RWPE2 (cell line): Measurements from ENCODE around the gene ABCA10.
"Not testable (repeated sequence)": the region's sequence is repeated elsewhere in the genome, so short reads cannot be mapped to it uniquely, and the experiment has no call there.

ENCODE experiments used
- ATAC-seq: fragments of 200-7000 bp; cut with Tn5 transposase; 3 replicates; pipeline ENCODE4 v1.9.1; 2021; ENCODE audit warnings: low read depth
- DNase-seq: peaks from one replicate; pipeline ENCODE4 v3.0.0-alpha.2; 2020; ENCODE audit warnings: low spot score
- H3K27ac ChIP-seq: fragments of 450-650 bp; 2 replicates; pipeline ENCODE4 v1.5.1; 2017; ENCODE audit warnings: mild to moderate bottlenecking; ENCODE audit not compliant: poor library complexity, severe bottlenecking
- H3K27me3 ChIP-seq: fragments of 250-450 bp; sonication (Bioruptor Pico); 2 replicates; pipeline ENCODE4 v1.5.1; 2021; ENCODE audit warnings: mild to moderate bottlenecking, moderate library complexity; ENCODE audit not compliant: insufficient read depth, poor library complexity, severe bottlenecking
- H3K36me3 ChIP-seq: fragments of 250-450 bp; sonication (Bioruptor Pico); 2 replicates; pipeline ENCODE4 v1.5.1; 2020; ENCODE audit warnings: low read depth, mild to moderate bottlenecking, moderate library complexity
- H3K4me1 ChIP-seq: fragments of 250-450 bp; sonication (Bioruptor Pico); 2 replicates; pipeline ENCODE4 v1.5.1; 2021; ENCODE audit warnings: mild to moderate bottlenecking, moderate library complexity; ENCODE audit not compliant: insufficient read depth, poor library complexity, severe bottlenecking
- H3K4me3 ChIP-seq: fragments of 250-450 bp; sonication (Bioruptor Pico); 2 replicates; pipeline ENCODE4 v1.5.1; 2021; ENCODE audit warnings: mild to moderate bottlenecking, moderate library complexity; ENCODE audit not compliant: severe bottlenecking
- H3K9me3 ChIP-seq: fragments of 250-450 bp; sonication (Bioruptor Pico); 2 replicates; pipeline ENCODE4 v1.5.1; 2021; ENCODE audit warnings: mild to moderate bottlenecking, moderate library complexity; ENCODE audit not compliant: severe bottlenecking
- TF ChIP-seq, protein P1 (sequence below): fragments of 450-650 bp; IDR thresholded peaks from one replicate; pipeline ENCODE4 v1.5.1; 2017; ENCODE audit warnings: mild to moderate bottlenecking, moderate library complexity; ENCODE audit not compliant: poor library complexity, severe bottlenecking

The ABCA10 gene, protein sequence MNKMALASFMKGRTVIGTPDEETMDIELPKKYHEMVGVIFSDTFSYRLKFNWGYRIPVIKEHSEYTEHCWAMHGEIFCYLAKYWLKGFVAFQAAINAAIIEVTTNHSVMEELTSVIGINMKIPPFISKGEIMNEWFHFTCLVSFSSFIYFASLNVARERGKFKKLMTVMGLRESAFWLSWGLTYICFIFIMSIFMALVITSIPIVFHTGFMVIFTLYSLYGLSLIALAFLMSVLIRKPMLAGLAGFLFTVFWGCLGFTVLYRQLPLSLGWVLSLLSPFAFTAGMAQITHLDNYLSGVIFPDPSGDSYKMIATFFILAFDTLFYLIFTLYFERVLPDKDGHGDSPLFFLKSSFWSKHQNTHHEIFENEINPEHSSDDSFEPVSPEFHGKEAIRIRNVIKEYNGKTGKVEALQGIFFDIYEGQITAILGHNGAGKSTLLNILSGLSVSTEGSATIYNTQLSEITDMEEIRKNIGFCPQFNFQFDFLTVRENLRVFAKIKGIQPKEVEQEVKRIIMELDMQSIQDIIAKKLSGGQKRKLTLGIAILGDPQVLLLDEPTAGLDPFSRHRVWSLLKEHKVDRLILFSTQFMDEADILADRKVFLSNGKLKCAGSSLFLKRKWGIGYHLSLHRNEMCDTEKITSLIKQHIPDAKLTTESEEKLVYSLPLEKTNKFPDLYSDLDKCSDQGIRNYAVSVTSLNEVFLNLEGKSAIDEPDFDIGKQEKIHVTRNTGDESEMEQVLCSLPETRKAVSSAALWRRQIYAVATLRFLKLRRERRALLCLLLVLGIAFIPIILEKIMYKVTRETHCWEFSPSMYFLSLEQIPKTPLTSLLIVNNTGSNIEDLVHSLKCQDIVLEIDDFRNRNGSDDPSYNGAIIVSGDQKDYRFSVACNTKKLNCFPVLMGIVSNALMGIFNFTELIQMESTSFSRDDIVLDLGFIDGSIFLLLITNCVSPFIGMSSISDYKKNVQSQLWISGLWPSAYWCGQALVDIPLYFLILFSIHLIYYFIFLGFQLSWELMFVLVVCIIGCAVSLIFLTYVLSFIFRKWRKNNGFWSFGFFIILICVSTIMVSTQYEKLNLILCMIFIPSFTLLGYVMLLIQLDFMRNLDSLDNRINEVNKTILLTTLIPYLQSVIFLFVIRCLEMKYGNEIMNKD (N-terminal part only)

DNA sequence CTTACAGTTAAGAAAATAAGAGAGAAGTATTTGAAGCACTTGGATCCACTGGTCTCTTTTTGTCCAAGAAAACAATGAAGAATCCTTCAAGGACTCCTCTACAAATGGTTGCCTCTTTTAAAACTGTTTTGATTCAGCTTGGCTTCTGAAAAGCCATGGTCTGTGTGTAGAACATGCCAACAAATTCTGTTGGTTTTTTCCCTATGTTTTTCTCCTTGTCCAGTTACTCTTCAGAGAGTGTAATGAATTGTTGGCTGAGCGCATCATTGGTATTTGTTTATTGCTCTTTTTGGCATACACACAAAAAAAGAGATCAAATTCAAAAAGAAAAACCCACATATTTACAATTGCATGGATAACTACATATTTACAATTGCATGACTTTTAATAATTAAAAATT lies at the start of gene ABCA10:
ABCA10 (minus strand) TSS at position 249 of the 400 bp plus-strand sequence. CDS start 3,466 bp downstream, outside the sequence.
- Histone ChIP-seq H3K36me3 (no peaks in the 10 kb centered on the region), H3K4me1 (no peaks in the 10 kb centered on the region), H3K27me3 (no peaks in the 10 kb centered on the region), H3K27ac (no peak within 1 kb of the TSS), H3K4me3 (no peak within 1 kb of the TSS), H3K9me3 (no peaks in the 10 kb centered on the region)
- no peak for DNase-seq
- no peak for ATAC-seq
- TF ChIP-seq, protein P1, sequence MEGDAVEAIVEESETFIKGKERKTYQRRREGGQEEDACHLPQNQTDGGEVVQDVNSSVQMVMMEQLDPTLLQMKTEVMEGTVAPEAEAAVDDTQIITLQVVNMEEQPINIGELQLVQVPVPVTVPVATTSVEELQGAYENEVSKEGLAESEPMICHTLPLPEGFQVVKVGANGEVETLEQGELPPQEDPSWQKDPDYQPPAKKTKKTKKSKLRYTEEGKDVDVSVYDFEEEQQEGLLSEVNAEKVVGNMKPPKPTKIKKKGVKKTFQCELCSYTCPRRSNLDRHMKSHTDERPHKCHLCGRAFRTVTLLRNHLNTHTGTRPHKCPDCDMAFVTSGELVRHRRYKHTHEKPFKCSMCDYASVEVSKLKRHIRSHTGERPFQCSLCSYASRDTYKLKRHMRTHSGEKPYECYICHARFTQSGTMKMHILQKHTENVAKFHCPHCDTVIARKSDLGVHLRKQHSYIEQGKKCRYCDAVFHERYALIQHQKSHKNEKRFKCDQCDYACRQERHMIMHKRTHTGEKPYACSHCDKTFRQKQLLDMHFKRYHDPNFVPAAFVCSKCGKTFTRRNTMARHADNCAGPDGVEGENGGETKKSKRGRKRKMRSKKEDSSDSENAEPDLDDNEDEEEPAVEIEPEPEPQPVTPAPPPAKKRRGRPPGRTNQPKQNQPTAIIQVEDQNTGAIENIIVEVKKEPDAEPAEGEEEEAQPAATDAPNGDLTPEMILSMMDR: no peak

DNA sequence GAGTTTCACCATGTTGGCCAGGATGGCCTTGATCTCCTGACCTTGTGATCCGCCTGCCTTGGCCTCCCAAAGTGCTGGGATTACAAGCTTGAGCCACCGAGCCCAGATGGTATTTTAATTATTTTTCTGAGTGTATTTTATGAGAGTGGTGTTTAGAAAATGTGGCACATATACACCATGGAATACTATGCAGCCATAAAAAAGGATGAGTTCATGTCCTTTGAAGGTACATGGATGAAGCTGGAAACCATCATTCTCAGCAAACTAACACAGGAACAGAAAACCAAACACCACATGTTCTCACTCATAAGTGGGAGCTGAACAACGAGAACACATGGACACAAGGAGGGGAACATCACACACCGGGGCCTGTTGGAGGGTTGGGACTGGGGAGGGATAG lies 47.7 kb upstream of the ABCA10 start:
- not testable (repeated sequence) for H3K27ac ChIP-seq, H3K9me3 ChIP-seq, H3K4me3 ChIP-seq, H3K27me3 ChIP-seq, H3K4me1 ChIP-seq, ATAC-seq, DNase-seq
- peaks cover 11% of the 10 kb centered on the region for H3K36me3 ChIP-seq

DNA sequence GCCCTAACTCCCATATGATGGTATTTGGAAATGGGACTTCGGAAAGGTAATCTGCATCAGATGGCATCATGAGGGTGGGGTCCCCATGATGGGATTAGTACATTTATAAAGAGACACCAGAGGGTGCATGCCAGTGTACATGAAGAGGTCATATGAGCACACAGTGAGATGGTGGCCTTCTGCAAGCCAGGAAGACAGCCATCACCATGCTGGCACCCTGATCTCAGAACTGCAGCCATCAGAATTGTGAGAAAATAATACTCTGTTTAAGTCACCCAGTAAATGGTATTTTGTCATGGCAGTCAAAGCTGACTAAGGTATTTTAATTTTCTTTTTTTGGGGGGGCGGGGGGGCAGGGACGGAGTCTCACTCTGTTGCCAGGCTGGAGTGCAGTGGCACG lies 47.1 kb upstream of the ABCA10 start:
- Histone ChIP-seq H3K4me3 (no peak overlapping the region), H3K9me3 (no peaks in the 10 kb centered on the region), H3K4me1 (no peaks in the 10 kb centered on the region), H3K36me3 (peaks cover 11% of the 10 kb centered on the region), H3K27me3 (no peaks in the 10 kb centered on the region), H3K27ac (no peak overlapping the region)
- no peak for DNase-seq
- TF ChIP-seq, protein P1: no peak
- ATAC-seq: no peak

DNA sequence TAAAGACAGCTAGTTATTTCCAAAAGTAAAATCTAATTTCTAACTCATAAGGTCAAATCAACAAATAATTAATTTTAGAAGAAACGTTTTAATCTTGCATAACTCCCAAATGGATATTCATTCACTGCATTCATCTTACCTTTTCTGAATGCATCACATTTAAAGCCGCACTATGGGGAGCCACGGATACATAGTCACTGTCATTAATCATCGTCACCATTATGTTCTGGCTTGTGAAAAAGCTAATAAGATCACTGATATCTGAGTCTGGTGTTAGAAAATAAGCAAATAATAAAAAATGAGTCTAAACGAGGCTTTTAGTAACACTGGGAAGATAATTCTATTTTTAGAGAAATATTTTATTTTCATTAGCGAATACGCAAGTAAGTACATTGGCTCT lies 42.4 kb upstream of the ABCA10 start:
- TF ChIP-seq, protein P1: no peak
- no peak for ATAC-seq

More for the DNA sequence above, 42.4 kb upstream of the ABCA10 start:
- no peaks in the 10 kb centered on the region for H3K27me3 ChIP-seq
- H3K36me3 ChIP-seq: no peaks in the 10 kb centered on the region; the same call in 1 of the 2 replicates
- DNase-seq: no peak
- H3K9me3 ChIP-seq: no peaks in the 10 kb centered on the region
- H3K27ac ChIP-seq: no peak overlapping the region
- H3K4me1 ChIP-seq: peaks cover 24% of the 10 kb centered on the region
- H3K4me3 ChIP-seq: no peak overlapping the region
